Adrenal gland (tissue), 5 donors: ENCODE results near the gene TRIM27.

Experiments used
- POLR2A ChIP-seq, 2 donors: fragments of 450-650 bp; IDR thresholded peaks; one replicate each; pipeline ENCODE4 v1.6.1; 2017; ENCODE audit warnings: antibody characterized with exemption in 2 of 2, mild to moderate bottlenecking in 2 of 2, moderate library complexity in 1 of 2
- TF ChIP-seq, protein P1 (sequence below), 6 experiments: fragments of 450-650 bp in 4 of 6; fragments of 200-600 bp in 2 of 6; sonication (generic) in 1 of 6; IDR thresholded peaks; 1 replicate in 5 of 6; 2 replicates in 1 of 6; pipeline versions ENCODE4 v1.5.1 to v1.8.0; 2016 to 2021; ENCODE audit warnings: antibody characterized with exemption in 6 of 6, mild to moderate bottlenecking in 2 of 6, moderate library complexity in 1 of 6
- donor health status: DM: no; HTN: no; CAD: no.

DNA sequence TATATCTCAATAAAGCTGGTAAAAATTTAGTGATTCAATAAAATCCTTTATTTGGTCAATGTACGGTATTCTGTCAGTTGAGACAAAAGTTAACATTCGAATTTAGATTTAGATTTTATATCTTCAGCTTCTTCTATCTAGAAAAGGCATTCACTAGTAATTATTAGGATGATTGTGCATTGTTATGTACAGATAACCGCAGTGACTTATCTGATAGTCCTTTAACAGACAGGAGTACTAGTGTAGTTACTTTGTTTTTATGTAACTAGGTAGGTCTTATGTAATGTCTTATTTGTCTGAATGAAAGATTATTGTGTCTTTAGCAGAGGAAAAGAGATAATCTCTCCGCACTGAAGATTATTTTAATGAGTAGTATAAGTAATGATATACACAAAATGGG is 31.3 kb downstream of the TRIM27 start:
- TF ChIP-seq, protein P1, sequence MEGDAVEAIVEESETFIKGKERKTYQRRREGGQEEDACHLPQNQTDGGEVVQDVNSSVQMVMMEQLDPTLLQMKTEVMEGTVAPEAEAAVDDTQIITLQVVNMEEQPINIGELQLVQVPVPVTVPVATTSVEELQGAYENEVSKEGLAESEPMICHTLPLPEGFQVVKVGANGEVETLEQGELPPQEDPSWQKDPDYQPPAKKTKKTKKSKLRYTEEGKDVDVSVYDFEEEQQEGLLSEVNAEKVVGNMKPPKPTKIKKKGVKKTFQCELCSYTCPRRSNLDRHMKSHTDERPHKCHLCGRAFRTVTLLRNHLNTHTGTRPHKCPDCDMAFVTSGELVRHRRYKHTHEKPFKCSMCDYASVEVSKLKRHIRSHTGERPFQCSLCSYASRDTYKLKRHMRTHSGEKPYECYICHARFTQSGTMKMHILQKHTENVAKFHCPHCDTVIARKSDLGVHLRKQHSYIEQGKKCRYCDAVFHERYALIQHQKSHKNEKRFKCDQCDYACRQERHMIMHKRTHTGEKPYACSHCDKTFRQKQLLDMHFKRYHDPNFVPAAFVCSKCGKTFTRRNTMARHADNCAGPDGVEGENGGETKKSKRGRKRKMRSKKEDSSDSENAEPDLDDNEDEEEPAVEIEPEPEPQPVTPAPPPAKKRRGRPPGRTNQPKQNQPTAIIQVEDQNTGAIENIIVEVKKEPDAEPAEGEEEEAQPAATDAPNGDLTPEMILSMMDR (IDR thresholded peaks at IDR 0.05) = no peak
- TF ChIP-seq POLR2A (IDR thresholded peaks at IDR 0.05) = no peak
